ENCODE data around the gene G3BP1. TPM values are rescaled to one million over a fixed set of nuclear protein-coding genes. Genes with fewer than 3 reads are reported as not detected.
"Not testable (repeated sequence)": the region's sequence is repeated elsewhere in the genome, so short reads cannot be mapped to it uniquely, and the experiment has no call there.

Gene G3BP1
- total and polyA plus RNA-seq, 8 donors = 15.1 to 138 (median 53.1) TPM

DNA sequence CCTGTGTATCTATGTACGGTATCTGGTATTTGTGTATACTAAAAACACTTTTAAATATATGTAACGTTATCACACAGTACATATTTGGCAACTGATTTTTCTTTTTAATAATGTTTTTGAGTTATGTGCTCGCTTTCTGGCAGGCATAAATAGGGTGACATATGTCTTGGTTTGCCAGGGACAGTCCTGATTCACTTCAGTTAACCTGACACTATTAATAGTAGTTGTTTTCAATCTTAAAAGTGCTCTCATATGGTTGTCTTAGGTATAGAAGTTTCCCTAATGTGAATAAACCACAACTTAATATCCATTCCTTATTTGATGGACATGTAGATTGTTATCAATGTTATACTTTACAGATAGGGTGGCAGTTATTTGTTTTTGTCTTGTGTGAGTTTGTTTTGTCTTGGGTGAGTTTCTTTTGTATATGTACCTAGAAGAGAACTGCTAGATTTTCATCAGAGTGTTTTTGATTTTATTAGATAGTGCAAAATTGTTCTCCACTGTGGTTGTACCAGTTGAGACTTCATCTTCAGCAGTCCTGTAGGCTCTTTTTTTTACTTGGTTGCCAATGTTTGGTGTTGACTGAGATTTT lies 7.9 kb downstream of the G3BP1 start:
- intact Hi-C loops (cut with DNase I; ENCODE audit: low total_unique reads) = no loop called here
- peaks cover 59 to 100% (median 81%) of the 10 kb centered on the region in 4 donors for H3K4me1 ChIP-seq
- no peak for DNase-seq
- 31 to 58% (median 38%) methylated on average over 3 of the region's 3 CpGs for WGBS, 5 donors
- no peak overlapping the region for H3K27ac ChIP-seq
- H3K27me3 ChIP-seq = no peaks in the 10 kb centered on the region
- H3K36me3 ChIP-seq = peaks cover 0 to 15% (median 6%) of the 10 kb centered on the region in 4 donors
- no peak for TF ChIP-seq CTCF (IDR thresholded peaks at IDR 0.05)
- TF ChIP-seq POLR2AphosphoS5 (IDR thresholded peaks at IDR 0.05) = no peak
- no peak for TF ChIP-seq EP300 (IDR thresholded peaks at IDR 0.05)
- TF ChIP-seq POLR2A (IDR thresholded peaks at IDR 0.05) = no peak
- no peaks in the 10 kb centered on the region for H3K9me3 ChIP-seq
- no peak overlapping the region for H3K4me3 ChIP-seq

- intact Hi-C loops (cut with DNase I; ENCODE audit: low total_unique reads) = no loop called here
- Histone ChIP-seq H3K4me1 (peaks cover 56 to 100% (median 77%) of the 10 kb centered on the region in 4 donors), H3K36me3 (peaks cover 0 to 15% (median 6%) of the 10 kb centered on the region in 4 donors), H3K4me3 (no peak overlapping the region), H3K27ac (no peak overlapping the region), H3K27me3 (no peaks in the 10 kb centered on the region), H3K9me3 (no peaks in the 10 kb centered on the region)
- TF ChIP-seq POLR2AphosphoS5 (IDR thresholded peaks at IDR 0.05) (no peak), CTCF (IDR thresholded peaks at IDR 0.05) (no peak), EP300 (IDR thresholded peaks at IDR 0.05) (no peak), POLR2A (IDR thresholded peaks at IDR 0.05) (no peak)
- WGBS, 5 donors = 93 to 95% (median 93%) methylated on average over 11 of the region's 11 CpGs
- DNase-seq = no peak
Measured at GRCh38 chr5:151780348-151780747, 8.6 kb downstream of the G3BP1 start.

GRCh38 chr5:151781201-151781600 lies 9.4 kb downstream of the G3BP1 start:
- TF ChIP-seq CTCF (IDR thresholded peaks at IDR 0.05) (no peak), POLR2AphosphoS5 (IDR thresholded peaks at IDR 0.05) (no peak), EP300 (IDR thresholded peaks at IDR 0.05) (no peak), POLR2A (IDR thresholded peaks at IDR 0.05) (no peak)
- peaks cover 49 to 100% (median 74%) of the 10 kb centered on the region in 4 donors for H3K4me1 ChIP-seq
- no peak overlapping the region for H3K4me3 ChIP-seq
- no peaks in the 10 kb centered on the region for H3K27me3 ChIP-seq
- H3K36me3 ChIP-seq = peaks cover 0 to 15% (median 6%) of the 10 kb centered on the region in 4 donors
- no peak for DNase-seq
- H3K27ac ChIP-seq = no peak overlapping the region
- 33 to 52% (median 41%) methylated on average over 1 of the region's 1 CpG for WGBS, 5 donors
- no peaks in the 10 kb centered on the region for H3K9me3 ChIP-seq
- intact Hi-C loops (cut with DNase I; ENCODE audit: low total_unique reads) = no loop called here

DNA sequence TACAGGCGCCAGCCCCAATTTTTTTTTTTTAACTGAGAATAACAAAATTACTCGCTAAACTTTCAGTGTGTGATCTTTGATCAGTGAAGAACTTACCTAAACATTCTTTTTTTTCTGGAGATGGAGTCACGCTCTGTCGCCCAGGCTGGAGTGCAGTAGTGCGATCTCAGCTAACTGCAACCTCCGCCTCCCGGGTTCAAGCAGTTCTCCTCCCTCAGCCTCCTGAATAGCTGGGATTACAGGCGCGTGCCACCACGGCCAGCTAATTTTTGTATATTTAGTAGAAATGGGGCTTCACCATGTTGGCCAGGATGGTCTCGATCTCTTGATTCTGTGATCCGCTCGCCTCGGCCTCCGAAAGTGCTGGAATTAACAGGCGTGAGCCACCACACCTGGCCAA lies 11.9 kb downstream of the G3BP1 start:
- DNase-seq; H3K27ac ChIP-seq; H3K4me3 ChIP-seq; H3K27me3 ChIP-seq; H3K9me3 ChIP-seq; intact Hi-C loops (cut with DNase I; ENCODE audit: low total_unique reads): not testable (repeated sequence)
- Histone ChIP-seq H3K36me3 (peaks cover 0 to 26% (median 22%) of the 10 kb centered on the region in 4 donors), H3K4me1 (peaks cover 36 to 81% (median 64%) of the 10 kb centered on the region in 4 donors)
- 93 to 96% (median 95%) methylated on average over 16 of the region's 16 CpGs for WGBS, 5 donors

DNA sequence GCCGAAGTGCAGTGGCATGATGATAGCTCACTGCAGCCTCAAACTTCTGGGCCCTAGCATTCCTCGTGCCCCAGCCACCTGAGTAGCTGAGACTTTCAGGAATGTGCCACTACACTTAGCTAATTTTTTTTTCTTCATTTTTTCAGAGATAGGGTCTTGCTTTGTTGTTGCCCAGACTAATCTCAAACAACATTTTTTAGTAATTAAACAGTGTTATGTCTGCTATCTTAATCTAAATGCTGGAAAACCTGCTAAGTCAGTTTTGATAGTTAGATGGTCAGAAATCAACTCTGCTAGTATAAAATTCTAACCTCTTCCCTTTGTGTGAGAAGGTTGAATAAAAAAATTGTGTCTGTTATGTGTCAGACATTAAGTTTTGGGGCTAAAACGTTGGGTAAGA lies 12.4 kb downstream of the G3BP1 start:
- Histone ChIP-seq H3K36me3 (peaks cover 0 to 28% (median 26%) of the 10 kb centered on the region in 4 donors), H3K9me3 (no peaks in the 10 kb centered on the region), H3K27ac (no peak overlapping the region), H3K4me1 (peaks cover 31 to 76% (median 59%) of the 10 kb centered on the region in 4 donors), H3K4me3 (no peak overlapping the region), H3K27me3 (no peaks in the 10 kb centered on the region)
- WGBS, 5 donors = 35 to 56% (median 44%) methylated on average over 3 of the region's 3 CpGs
- no peak for DNase-seq
- intact Hi-C loops (cut with DNase I; ENCODE audit: low total_unique reads) = no loop called here
- TF ChIP-seq CTCF (IDR thresholded peaks at IDR 0.05) = no peak
- no peak for TF ChIP-seq POLR2A (IDR thresholded peaks at IDR 0.05)
- no peak for TF ChIP-seq EP300 (IDR thresholded peaks at IDR 0.05)
- no peak for TF ChIP-seq POLR2AphosphoS5 (IDR thresholded peaks at IDR 0.05)

All from stomach (tissue), 9 donors.